DOHH2 (cell line): ENCODE data around the gene GPC5.

Experiments used
- CTCF ChIP-seq: fragments of 200-600 bp; sonication (generic); IDR thresholded peaks from one replicate; pipeline ENCODE4 v1.5.1; 2014; ENCODE audit warnings: antibody characterized with exemption, mild to moderate bottlenecking, low read depth, low read length; ENCODE audit not compliant: poor library complexity, severe bottlenecking
- EZH2phosphoT487 ChIP-seq: fragments of 200-600 bp; sonication (generic); IDR thresholded peaks from 2 replicates; pipeline ENCODE4 v1.6.1; 2017; ENCODE audit warnings: borderline replicate concordance, mild to moderate bottlenecking, antibody characterized with exemption, low read length, moderate library complexity, mixed read lengths

GRCh38 chr13:91595677-91596076 lies 197.3 kb downstream of the GPC5 start:
- TF ChIP-seq CTCF, result no peak
- no peak for TF ChIP-seq EZH2phosphoT487
